ENCODE results near the gene NEO1. TPM values are rescaled to one million over a fixed set of nuclear protein-coding genes. Genes with fewer than 3 reads are reported as not detected.
A peak's percentile ranks its signal among the peaks of the same experiment; 100 is the strongest.

Gene NEO1
- total and polyA plus RNA-seq, 2 of the 13 experiments (the other 11 are each of a cell fraction or from before 2014, with no cell fraction given): 8.4 to 11.0 TPM

DNA sequence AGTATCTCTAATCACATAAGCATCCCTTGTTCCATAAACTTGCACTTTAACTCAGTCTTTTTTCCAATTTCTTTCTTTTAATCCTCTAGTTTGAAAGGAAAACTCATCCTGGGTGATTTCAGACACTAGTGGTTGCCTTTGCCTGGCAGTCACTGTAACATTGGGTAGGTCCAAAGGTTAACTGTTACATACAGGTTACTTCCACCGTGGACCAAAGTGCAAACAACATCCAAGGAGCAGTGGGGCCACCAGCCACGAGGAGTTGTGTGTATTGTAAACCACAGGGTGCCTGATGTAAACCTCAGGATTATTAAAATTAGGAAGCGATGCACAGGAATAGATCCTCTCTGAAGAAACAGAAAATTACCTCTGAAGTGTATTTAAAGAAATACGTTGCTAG lies 241.5 kb downstream of the NEO1 start (continued):
- TF ChIP-seq, protein P1, sequence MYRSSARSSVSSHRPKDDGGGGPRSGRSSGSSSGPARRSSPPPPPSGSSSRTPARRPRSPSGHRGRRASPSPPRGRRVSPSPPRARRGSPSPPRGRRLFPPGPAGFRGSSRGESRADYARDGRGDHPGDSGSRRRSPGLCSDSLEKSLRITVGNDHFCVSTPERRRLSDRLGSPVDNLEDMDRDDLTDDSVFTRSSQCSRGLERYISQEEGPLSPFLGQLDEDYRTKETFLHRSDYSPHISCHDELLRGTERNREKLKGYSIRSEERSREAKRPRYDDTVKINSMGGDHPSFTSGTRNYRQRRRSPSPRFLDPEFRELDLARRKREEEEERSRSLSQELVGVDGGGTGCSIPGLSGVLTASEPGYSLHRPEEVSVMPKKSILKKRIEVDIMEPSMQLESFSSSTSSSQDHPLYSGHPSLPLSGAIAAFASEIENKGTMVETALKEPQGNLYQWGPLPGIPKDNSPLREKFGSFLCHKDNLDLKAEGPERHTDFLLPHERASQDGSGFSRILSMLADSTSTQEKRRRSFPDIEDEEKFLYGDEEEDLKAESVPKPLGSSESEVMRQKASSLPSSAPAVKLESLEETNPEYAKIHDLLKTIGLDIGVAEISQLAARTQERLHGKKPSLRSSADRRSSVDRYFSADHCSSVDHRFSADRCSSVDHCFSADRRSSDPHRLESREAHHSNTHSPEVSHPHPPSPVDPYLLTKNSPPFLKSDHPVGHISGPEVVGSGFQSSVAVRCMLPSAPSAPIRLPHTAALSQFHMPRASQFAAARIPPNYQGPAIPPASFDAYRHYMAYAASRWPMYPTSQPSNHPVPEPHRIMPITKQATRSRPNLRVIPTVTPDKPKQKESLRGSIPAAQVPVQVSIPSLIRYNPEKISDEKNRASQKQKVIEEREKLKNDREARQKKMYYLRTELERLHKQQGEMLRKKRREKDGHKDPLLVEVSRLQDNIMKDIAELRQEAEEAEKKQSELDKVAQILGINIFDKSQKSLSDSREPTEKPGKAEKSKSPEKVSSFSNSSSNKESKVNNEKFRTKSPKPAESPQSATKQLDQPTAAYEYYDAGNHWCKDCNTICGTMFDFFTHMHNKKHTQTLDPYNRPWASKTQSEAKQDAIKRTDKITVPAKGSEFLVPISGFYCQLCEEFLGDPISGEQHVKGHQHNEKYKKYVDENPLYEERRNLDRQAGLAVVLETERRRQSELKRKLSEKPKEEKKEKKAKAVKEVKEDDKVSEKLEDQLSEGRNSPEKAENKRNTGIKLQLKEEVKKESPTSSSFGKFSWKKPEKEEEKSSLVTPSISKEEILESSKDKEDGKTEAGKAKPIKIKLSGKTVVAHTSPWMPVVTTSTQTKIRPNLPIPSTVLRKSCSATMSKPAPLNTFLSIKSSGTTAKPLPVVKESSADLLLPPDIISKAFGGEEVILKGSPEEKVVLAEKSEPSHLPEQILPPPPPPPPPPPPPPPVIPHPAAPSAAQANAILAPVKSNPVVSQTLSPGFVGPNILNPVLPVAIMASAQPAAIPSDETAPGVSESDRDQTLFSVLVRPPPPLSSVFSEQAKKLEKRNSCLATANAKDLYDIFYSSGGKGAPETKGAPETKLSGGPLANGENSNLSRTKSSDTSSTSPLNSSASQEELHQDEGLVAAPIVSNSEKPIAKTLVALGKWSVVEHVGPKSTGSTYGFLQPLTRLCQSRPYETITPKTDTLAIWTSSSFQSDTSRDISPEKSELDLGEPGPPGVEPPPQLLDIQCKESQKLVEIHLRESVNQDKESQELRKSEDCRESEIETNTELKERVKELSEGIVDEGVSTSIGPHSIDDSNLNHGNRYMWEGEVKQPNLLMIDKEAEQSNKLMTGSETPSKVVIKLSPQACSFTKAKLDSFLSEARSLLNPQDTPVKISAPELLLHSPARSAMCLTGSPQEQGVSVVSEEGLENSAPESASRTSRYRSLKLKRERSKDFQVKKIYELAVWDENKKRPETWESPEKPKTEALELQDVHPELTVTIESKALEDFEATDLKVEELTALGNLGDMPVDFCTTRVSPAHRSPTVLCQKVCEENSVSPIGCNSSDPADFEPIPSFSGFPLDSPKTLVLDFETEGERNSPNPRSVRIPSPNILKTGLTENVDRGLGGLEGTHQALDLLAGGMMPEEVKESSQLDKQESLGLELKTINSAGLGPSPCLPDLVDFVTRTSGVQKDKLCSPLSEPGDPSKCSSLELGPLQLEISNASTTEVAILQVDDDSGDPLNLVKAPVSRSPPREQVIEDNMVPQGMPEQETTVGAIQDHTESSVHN (CRISPR knock-in tag; IDR thresholded peaks at IDR 0.05): no peak
- TF ChIP-seq ARHGAP35 (CRISPR knock-in tag; IDR thresholded peaks at IDR 0.05; ENCODE audit: borderline replicate concordance) (no peak), ZFY (CRISPR knock-in tag; IDR thresholded peaks at IDR 0.05) (no peak), ATM (IDR thresholded peaks at IDR 0.05; ENCODE audit: borderline replicate concordance) (no peak), ZNF275 (CRISPR knock-in tag; IDR thresholded peaks at IDR 0.05; ENCODE audit: borderline replicate concordance) (no peak), ZNF670 (CRISPR knock-in tag; IDR thresholded peaks at IDR 0.05; ENCODE audit: borderline replicate concordance) (no peak), PHF8 (CRISPR knock-in tag; IDR thresholded peaks at IDR 0.05) (no peak), ZNF720 (CRISPR knock-in tag; IDR thresholded peaks at IDR 0.05) (no peak), SNRNP70 (IDR thresholded peaks at IDR 0.05; ENCODE audit: low read depth, low read length) (no peak), MED1 (CRISPR knock-in tag; IDR thresholded peaks at IDR 0.05) (peak; percentile 49; the same call in 1 of the 2 replicates), ETV5 (CRISPR knock-in tag; IDR thresholded peaks at IDR 0.05; ENCODE audit: borderline replicate concordance) (peak; percentile 42; the same call in 1 of the 2 replicates), CBX2 (IDR thresholded peaks at IDR 0.05; ENCODE audit: low read depth, low read length) (no peak), CBX2 (CRISPR knock-in tag; IDR thresholded peaks at IDR 0.05; ENCODE audit: low read depth) (no peak), ZNF747 (CRISPR knock-in tag; IDR thresholded peaks at IDR 0.05; ENCODE audit: borderline replicate concordance) (no peak), ZNF24 (IDR thresholded peaks at IDR 0.05) (no peak), DMAP1 (CRISPR knock-in tag; IDR thresholded peaks at IDR 0.05) (0 out of 2 replicates have a peak, but pooled peaks have one; percentile 25), KDM3A (CRISPR knock-in tag; IDR thresholded peaks at IDR 0.05; ENCODE audit: low read depth) (no peak; the same call in 1 of the 2 replicates), FOXO1 (CRISPR knock-in tag; IDR thresholded peaks at IDR 0.05) (peak; percentile 66)
- TF ChIP-seq, protein P2, sequence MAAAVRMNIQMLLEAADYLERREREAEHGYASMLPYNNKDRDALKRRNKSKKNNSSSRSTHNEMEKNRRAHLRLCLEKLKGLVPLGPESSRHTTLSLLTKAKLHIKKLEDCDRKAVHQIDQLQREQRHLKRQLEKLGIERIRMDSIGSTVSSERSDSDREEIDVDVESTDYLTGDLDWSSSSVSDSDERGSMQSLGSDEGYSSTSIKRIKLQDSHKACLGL (CRISPR knock-in tag; IDR thresholded peaks at IDR 0.05): no peak
